ENCODE measurements around the gene ITGB4.
A peak's percentile ranks its signal among the peaks of the same experiment; 100 is the strongest.

The ITGB4 gene

DNA sequence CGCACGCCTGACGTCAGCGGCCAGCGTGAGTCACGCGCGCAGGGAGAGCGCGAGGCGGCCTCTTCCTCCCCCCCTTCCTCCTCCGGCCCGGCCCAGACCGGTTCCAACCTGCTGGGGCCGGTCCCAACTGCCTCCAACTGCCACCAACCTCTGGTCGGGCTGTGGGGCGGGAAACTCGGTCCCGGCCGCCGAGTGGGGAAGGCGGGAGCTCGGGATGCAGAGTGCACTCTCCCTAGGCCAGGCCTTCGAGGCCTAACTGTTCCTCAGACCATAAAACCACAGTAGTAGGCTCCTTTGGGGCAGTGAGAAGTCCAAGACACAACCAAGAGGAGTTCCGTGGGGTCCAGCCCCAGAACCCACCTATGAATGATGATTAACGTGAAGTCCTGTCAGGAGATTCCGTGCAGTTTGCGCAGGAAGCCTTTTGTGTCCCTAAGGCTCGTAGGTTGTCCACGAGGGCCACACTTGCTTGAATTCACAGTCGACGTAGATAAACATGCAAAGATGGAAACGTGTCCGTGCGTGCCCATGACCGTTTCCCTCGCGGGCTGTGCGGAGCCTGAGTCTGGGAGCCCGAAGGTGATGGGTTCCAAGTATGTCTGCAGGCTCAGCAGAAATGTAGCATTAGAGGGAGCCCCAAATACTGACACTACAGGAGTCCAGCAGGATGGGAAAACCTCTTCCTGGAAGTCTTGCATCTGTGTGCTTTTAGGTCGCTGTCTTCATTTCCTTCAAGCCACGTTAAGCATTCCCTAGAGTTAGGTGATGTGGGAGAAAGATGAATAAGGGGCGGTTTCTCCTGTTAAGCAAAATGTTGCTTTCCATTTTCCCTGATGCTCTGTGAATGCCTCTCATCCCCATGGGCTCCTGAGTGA, 64.0 kb downstream of the ITGB4 start:
- FAIRE-seq (peak; percentile 44), DNase-seq (ENCODE audit: low spot score) (peak; percentile 93)

DNA sequence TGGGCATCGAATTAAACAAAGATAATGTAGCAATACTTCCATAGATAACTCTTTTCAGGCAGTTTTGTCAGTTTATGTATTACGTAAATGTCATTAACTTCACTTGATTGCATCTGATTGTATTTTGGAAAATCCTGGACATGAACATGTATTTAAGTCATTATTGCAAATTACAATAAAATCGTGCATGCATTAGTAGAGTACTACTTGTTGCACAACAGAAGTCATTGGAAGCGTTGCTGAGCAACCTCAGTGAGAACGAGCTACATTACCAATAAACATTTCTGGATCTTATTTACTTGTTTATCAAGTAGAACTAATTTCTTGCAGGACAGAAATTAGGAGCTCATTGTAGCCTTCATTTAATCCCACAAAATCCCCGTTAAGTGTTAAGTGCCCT, 70.0 kb downstream of the ITGB4 start:
- FAIRE-seq: no peak
- DNase-seq (ENCODE audit: low spot score): no peak

DNA sequence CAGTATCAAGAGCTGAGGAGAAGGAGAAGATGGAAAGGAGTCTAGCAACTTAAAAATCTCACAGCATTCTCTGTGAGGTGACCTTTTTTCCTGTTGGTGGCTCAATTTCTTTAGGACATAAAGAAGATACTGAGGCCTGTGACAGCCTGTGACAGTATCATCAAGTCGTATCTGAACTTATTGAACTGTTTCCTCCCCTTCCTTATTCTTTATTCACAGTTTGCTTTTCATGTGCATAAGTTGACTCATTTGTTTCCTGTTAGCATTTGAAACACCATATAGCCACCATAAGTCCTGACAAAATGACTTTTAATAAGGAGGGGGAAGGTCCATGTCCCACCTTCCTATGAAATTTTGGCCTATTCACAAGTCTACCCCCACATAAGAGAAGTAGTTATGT, 72.2 kb downstream of the ITGB4 start:
- FAIRE-seq: no peak
- no peak for DNase-seq (ENCODE audit: low spot score)

DNA sequence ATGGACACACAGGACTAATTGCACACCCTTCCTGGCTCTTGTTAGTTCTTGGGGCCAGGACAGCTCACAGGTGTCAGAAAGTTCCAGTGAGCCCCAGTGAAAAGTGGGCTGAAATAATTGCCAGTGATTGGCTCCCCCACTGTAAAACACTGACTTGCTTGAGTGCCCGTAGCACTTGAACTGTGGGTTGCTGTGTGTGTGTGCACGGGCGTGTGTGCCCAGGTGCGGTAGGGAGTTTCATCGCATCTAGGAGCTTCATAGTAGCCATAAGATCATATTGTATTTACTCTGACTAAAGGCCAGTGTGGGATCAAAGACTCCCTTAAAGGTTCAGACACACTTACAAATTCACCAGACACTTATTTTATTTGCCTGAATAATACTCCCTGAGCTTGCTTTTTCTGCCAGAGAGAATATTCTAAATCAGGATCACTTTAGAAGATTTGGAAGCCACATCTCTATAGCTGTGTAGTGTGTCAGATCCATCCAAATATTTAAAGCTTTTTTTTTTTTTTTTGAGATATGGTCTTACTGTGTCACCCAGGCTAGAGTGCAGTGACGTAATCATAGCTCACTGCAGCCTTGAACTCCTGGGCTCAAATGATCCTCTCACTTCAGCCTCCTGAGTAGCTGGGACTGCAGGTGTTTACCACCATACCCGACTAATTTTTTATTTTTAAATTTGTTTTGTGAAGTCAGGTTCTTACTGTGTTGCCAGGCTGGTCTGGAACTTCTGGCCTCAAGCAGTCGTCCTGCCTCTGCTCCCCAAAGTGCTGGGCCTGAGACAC, 74.8 kb downstream of the ITGB4 start:
- FAIRE-seq (no peak), DNase-seq (ENCODE audit: low spot score) (no peak)

DNA sequence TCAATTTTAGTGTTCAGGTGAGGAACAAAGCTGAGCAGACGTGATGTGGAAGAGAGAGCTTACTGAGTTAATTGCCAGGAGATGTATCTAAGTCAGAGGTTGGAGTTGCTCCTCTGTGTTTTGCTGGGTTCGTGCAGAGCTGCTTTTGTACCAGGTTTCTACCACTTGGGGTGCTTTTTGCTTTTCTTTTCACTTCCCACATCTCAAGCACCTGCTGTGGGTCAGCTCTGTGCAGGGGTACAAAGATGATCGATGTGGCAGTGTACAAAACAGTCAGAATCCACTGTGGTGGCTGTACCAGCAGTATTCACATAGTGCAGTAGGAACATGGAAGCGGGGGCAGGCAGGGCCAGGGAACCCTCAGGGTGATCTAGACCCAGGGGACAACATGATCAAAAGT, 78.1 kb downstream of the ITGB4 start:
- no peak for FAIRE-seq
- no peak for DNase-seq (ENCODE audit: low spot score)

DNA sequence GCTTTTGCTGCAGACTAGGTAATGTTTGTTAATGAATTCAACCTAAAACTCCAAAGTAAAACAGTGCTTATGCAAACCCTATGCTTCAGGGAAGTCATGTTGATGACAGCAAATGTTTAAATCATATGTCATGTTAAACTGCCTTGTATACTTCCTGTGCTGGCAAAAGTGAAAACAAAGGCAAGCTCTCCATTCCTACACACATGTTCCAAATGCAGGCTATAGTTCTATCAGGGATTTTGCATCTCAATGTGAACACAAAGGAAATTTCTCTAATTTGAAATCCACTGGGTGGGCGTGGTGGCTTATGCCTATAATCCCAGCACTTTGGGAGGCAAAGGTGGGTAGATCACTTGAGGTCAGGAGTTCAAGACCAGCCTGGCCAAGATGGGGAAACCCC, 82.6 kb downstream of the ITGB4 start:
- FAIRE-seq (no peak), DNase-seq (ENCODE audit: low spot score) (no peak)

DNA sequence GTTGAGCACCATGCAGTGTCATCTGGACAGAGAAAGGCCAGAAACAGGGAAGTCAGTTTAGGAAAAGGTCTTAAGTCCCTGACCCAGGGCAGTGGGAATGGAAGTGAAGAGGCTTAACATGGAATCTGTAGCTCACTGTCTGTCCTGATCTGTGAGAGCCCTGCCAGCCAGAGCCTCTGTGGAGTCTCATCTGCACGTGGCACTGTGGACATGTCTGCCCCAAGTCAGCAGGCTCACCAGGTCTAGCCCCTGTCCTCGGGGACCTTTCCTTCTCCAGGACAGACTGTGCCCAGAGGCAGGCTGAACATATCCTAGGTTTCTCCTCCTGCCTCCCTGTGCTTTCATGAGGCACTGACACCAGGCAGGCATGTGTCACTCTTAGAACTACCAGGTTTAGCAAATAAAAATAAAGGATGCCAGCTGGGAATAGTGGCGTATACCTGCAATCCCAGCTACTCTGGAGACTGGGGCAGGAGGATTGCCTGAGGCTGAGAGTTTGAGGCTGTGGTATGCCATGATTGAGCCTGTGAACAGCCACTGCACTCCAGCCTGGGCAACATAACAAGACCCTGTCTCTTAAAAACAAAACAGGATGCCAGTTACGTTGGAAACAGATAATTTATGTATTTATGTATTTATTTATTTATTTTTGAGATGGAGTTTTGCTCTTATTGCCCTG, 85.7 kb downstream of the ITGB4 start:
- DNase-seq (ENCODE audit: low spot score) (no peak), FAIRE-seq (no peak)
